ENCODE data around the gene LCN12.
A peak's percentile ranks its signal among the peaks of the same experiment; 100 is the strongest.

LCN12 gene

GRCh38 chr9:136925414-136926153 is 26.5 kb upstream of the LCN12 start:
- intact Hi-C loops (cut with DNase I): no loop called here
- DNase-seq: no peak

- DNase-seq: no peak
- intact Hi-C loops (cut with DNase I): no loop called here
These were observed 25.8 kb upstream of the LCN12 start for GRCh38 chr9:136926154-136926704.

GRCh38 chr9:136926749-136927148 is 25.3 kb upstream of the LCN12 start:
- DNase-seq: no peak
- intact Hi-C loops (cut with DNase I): no loop called here

GRCh38 chr9:136927343-136928271 is 24.5 kb upstream of the LCN12 start:
- intact Hi-C loops (cut with DNase I): no loop called here
- no peak for DNase-seq

GRCh38 chr9:136928591-136928990 is 23.5 kb upstream of the LCN12 start:
- DNase-seq: no peak
- intact Hi-C loops (cut with DNase I): no loop called here

GRCh38 chr9:136930014-136930413 is 22.1 kb upstream of the LCN12 start:
- intact Hi-C loops (cut with DNase I): loop anchor here (10.0 kb wide), 1 partner anchor 75 kb away; the partner anchor contains the start of gene MAMDC4
- DNase-seq: no peak

- no peak for DNase-seq
- intact Hi-C loops (cut with DNase I): loop anchor here (10.0 kb wide), 1 partner anchor 77 kb away; the partner anchor contains the start of gene MAMDC4
These were observed 20.4 kb upstream of the LCN12 start for GRCh38 chr9:136931611-136932130.

GRCh38 chr9:136934277-136934676 is 17.8 kb upstream of the LCN12 start:
- intact Hi-C loops (cut with DNase I): loop anchor here (10.0 kb wide), 1 partner anchor 79 kb away; the partner anchor contains the start of gene MAMDC4
- no peak for DNase-seq

- DNase-seq: no peak
- intact Hi-C loops (cut with DNase I): loop anchor here (10.0 kb wide), 1 partner anchor 81 kb away; the partner anchor contains the start of gene MAMDC4
These were observed 16.4 kb upstream of the LCN12 start for GRCh38 chr9:136935651-136936050.

GRCh38 chr9:136936645-136937170 is 15.4 kb upstream of the LCN12 start:
- DNase-seq: no peak
- intact Hi-C loops (cut with DNase I): loop anchor here (10.0 kb wide), 1 partner anchor 82 kb away; the partner anchor contains the start of gene MAMDC4

GRCh38 chr9:136937186-136938001 is 14.7 kb upstream of the LCN12 start:
- DNase-seq: no peak
- intact Hi-C loops (cut with DNase I): loop anchor here (10.0 kb wide), 1 partner anchor 83 kb away; the partner anchor contains the start of gene MAMDC4

- intact Hi-C loops (cut with DNase I): loop anchor here (10.0 kb wide), 1 partner anchor 85 kb away; the partner anchor contains the start of gene MAMDC4
- no peak for DNase-seq
These were observed 12.6 kb upstream of the LCN12 start for GRCh38 chr9:136939431-136939995.

- peak in 40 of 42 donors; percentile 32 to 90 (median 76) for DNase-seq
- intact Hi-C loops (cut with DNase I): loop anchor here (5.0 to 10.0 kb wide), 3 partner anchors 37 to 85 kb away; partner anchors contain the start of genes MAMDC4, PTGDS and TRAF2
These were observed 12.0 kb upstream of the LCN12 start for GRCh38 chr9:136939996-136940525.

GRCh38 chr9:136940526-136941230 is 11.4 kb upstream of the LCN12 start:
- intact Hi-C loops (cut with DNase I): loop anchor here (5.0 to 10.0 kb wide), 2 partner anchors 37 to 56 kb away; partner anchors contain the start of genes PTGDS and TRAF2
- DNase-seq: no peak

- peak in 1 of 42 donors; percentile 46 for DNase-seq
- intact Hi-C loops (cut with DNase I): loop anchor here (5.0 to 10.0 kb wide), 2 partner anchors 36 to 57 kb away; partner anchors contain the start of genes PTGDS and TRAF2
These were observed 10.6 kb upstream of the LCN12 start for GRCh38 chr9:136941231-136942111.

All from head of caudate nucleus (tissue), 42 donors.